CD8-positive, alpha-beta memory T cell (primary cell): ENCODE measurements around the gene PRR12. TPM values are rescaled to one million over a fixed set of nuclear protein-coding genes. Genes with fewer than 3 reads are reported as not detected.
A peak's percentile ranks its signal among the peaks of the same experiment; 100 is the strongest.

Experiments
- CTCF ChIA-PET: fragments of 350-600 bp; sonication (Branson Sonifier 250); formaldehyde crosslinking; loops from one replicate; lab custom pipeline; 2021; ENCODE audit warnings: antibody characterized with exemption; lab: Charles Lee
- POLR2A ChIA-PET: fragments of 350-600 bp; sonication (Branson Sonifier 250); formaldehyde crosslinking; loops from one replicate; lab custom pipeline; 2021; ENCODE audit warnings: antibody characterized with exemption; lab: Charles Lee
- DNase-seq, 5 donors: peaks; one replicate each; pipeline versions ENCODE4 v3.0.0 to v3.0.0-alpha.2; 2020 to 2022; ENCODE audit warnings: mixed read lengths in 1 of 5
- H3K27ac ChIP-seq: one replicate; pipeline ENCODE4 v1.7.0; 2013; ENCODE audit warnings: low read depth, mild to moderate bottlenecking, low read length, moderate library complexity
- H3K27me3 ChIP-seq: 2 replicates; pipeline ENCODE4 v1.7.0; 2013; ENCODE audit warnings: low read length, mild to moderate bottlenecking; ENCODE audit not compliant: insufficient read depth, poor library complexity, severe bottlenecking
- H3K36me3 ChIP-seq: 2 replicates; pipeline ENCODE4 v1.7.0; 2013; ENCODE audit warnings: mild to moderate bottlenecking, low read length, moderate library complexity; ENCODE audit not compliant: insufficient read depth
- H3K4me1 ChIP-seq: 2 replicates; pipeline ENCODE4 v1.7.0; 2013; ENCODE audit warnings: mild to moderate bottlenecking, low read length, moderate library complexity; ENCODE audit not compliant: insufficient read depth
- H3K4me3 ChIP-seq: 2 replicates; pipeline ENCODE4 v1.7.0; 2013; ENCODE audit warnings: mild to moderate bottlenecking, low read length
- H3K9me3 ChIP-seq: 2 replicates; pipeline ENCODE4 v1.7.0; 2013; ENCODE audit warnings: mild to moderate bottlenecking, low read length
- H3K27ac Mint-ChIP-seq, 8 donors: one replicate each; pipeline ENCODE4 v1.8.0; 2020 to 2021; ENCODE audit warnings: mixed read lengths in 8 of 8, mild to moderate bottlenecking in 6 of 8, inconsistent platforms in 3 of 8, moderate library complexity in 3 of 8
- H3K27me3 Mint-ChIP-seq, 2 donors: one replicate each; pipeline ENCODE4 v1.8.0; 2020 to 2021; ENCODE audit warnings: mixed read lengths in 2 of 2, mild to moderate bottlenecking in 1 of 2, moderate library complexity in 1 of 2
- H3K36me3 Mint-ChIP-seq, 3 donors: one replicate each; pipeline ENCODE4 v1.8.0; 2020 to 2021; ENCODE audit warnings: mixed read lengths in 3 of 3, inconsistent platforms in 1 of 3, mild to moderate bottlenecking in 1 of 3
- H3K4me1 Mint-ChIP-seq, 3 donors: one replicate each; pipeline ENCODE4 v1.8.0; 2020 to 2021; ENCODE audit warnings: mixed read lengths in 3 of 3, inconsistent platforms in 1 of 3, mild to moderate bottlenecking in 1 of 3
- H3K4me3 Mint-ChIP-seq, 7 donors: one replicate each; pipeline ENCODE4 v1.8.0; 2020 to 2021; ENCODE audit warnings: mixed read lengths in 7 of 7, mild to moderate bottlenecking in 6 of 7, moderate library complexity in 4 of 7, inconsistent platforms in 2 of 7
- H3K9me3 Mint-ChIP-seq, 5 donors: one replicate each; pipeline ENCODE4 v1.8.0; 2020 to 2022; ENCODE audit warnings: mixed read lengths in 5 of 5, mild to moderate bottlenecking in 3 of 5, moderate library complexity in 2 of 5, inconsistent platforms in 1 of 5
- polyA plus RNA-seq: library from polyadenylated mRNA; unstranded; fragments of 300-500 nt; fragmentation: Illumina TruSeq; gene quantifications from one replicate; pipeline ENCODE4 v1.2.3, GENCODE V29; 2021
- total RNA-seq, 2 experiments: library from RNA; stranded (reverse); gene quantifications; one replicate each; pipeline ENCODE4 v1.2.3, GENCODE V29; 2021

The PRR12 gene
- total and polyA plus RNA-seq, 3 experiments from 2014 or later, result 0.81 to 27.5 (median 25.9) TPM

GRCh38 chr19:49666120-49666444, 75.1 kb downstream of the PRR12 start:
- H3K4me1 Mint-ChIP-seq, result peaks cover 28 to 42% (median 40%) of the 10 kb centered on the region in 3 donors
- ChIA-PET CTCF (interaction anchor here (2.9 to 3.7 kb wide), 2 partner anchors 8 to 25 kb away, joined by 13 to 26 read pairs; partner anchors contain the start of genes RRAS and SCAF1), POLR2A (interaction anchor here (1.2 to 3.9 kb wide), 4 partner anchors 9 to 171 kb away, joined by 3 to 61 read pairs (median 20); partner anchors contain the start of genes PRMT1, RRAS and SCAF1)
- peaks cover 29% of the 10 kb centered on the region for H3K4me1 ChIP-seq
- H3K27ac ChIP-seq, result peak overlapping the region; percentile 77
- no peaks in the 10 kb centered on the region for H3K27me3 Mint-ChIP-seq
- no peaks in the 10 kb centered on the region for H3K9me3 ChIP-seq
- no peaks in the 10 kb centered on the region for H3K27me3 ChIP-seq
- H3K27ac Mint-ChIP-seq, result peak overlapping the region; percentile 74 to 100 (median 98)
- DNase-seq, result no peak
- H3K36me3 ChIP-seq, result peaks cover 16% of the 10 kb centered on the region
- H3K4me3 ChIP-seq, result peak overlapping the region; percentile 99
- peak overlapping the region; percentile 95 to 99 (median 97) for H3K4me3 Mint-ChIP-seq
- no peaks in the 10 kb centered on the region for H3K9me3 Mint-ChIP-seq
- peaks cover 0 to 53% (median 0%) of the 10 kb centered on the region in 3 donors for H3K36me3 Mint-ChIP-seq

GRCh38 chr19:49667473-49667872, 76.5 kb downstream of the PRR12 start:
- Histone ChIP-seq H3K9me3 (no peaks in the 10 kb centered on the region), H3K27ac (peak overlapping the region; percentile 77), H3K4me3 (no peak overlapping the region), H3K36me3 (peaks cover 4% of the 10 kb centered on the region), H3K4me1 (peaks cover 27% of the 10 kb centered on the region), H3K27me3 (no peaks in the 10 kb centered on the region)
- peak overlapping the region in 4 of 8 donors; percentile 17 to 74 (median 62) for H3K27ac Mint-ChIP-seq
- CTCF ChIA-PET, result interaction anchor here (0.8 kb wide), 1 partner anchor 9 kb away, joined by 3 read pairs; no protein-coding TSS in a partner anchor
- H3K9me3 Mint-ChIP-seq, result no peaks in the 10 kb centered on the region
- H3K27me3 Mint-ChIP-seq, result no peaks in the 10 kb centered on the region
- H3K36me3 Mint-ChIP-seq, result peaks cover 0 to 41% (median 0%) of the 10 kb centered on the region in 3 donors
- POLR2A ChIA-PET, result interaction anchor here (0.5 kb wide), 1 partner anchor 223 kb away, joined by 6 read pairs; no protein-coding TSS in a partner anchor
- H3K4me3 Mint-ChIP-seq, result peak overlapping the region in 6 of 7 donors; percentile 47 to 98 (median 88)
- H3K4me1 Mint-ChIP-seq, result peaks cover 34 to 45% (median 44%) of the 10 kb centered on the region in 3 donors
- no peak for DNase-seq

GRCh38 chr19:49669516-49669915, 78.5 kb downstream of the PRR12 start:
- DNase-seq, result no peak
- no peaks in the 10 kb centered on the region for H3K27me3 Mint-ChIP-seq
- H3K4me1 ChIP-seq, result peaks cover 12% of the 10 kb centered on the region
- peak overlapping the region in 1 of 7 donors; percentile 80 for H3K4me3 Mint-ChIP-seq
- no peaks in the 10 kb centered on the region for H3K9me3 Mint-ChIP-seq
- peaks cover 18 to 29% (median 28%) of the 10 kb centered on the region in 3 donors for H3K4me1 Mint-ChIP-seq
- H3K4me3 ChIP-seq, result no peak overlapping the region
- peaks cover 0 to 25% (median 0%) of the 10 kb centered on the region in 3 donors for H3K36me3 Mint-ChIP-seq
- ChIA-PET POLR2A (interaction anchor here (0.7 kb wide), 1 partner anchor 260 kb away, joined by 7 read pairs; the partner anchor contains the start of gene NUP62), CTCF (interaction anchor here (1.5 to 1.6 kb wide), 2 partner anchors 46 to 164 kb away, joined by 3 to 4 read pairs; no protein-coding TSS in a partner anchor)
- no peak overlapping the region for H3K27ac ChIP-seq
- no peaks in the 10 kb centered on the region for H3K27me3 ChIP-seq
- H3K36me3 ChIP-seq, result no peaks in the 10 kb centered on the region
- no peaks in the 10 kb centered on the region for H3K9me3 ChIP-seq
- H3K27ac Mint-ChIP-seq, result peak overlapping the region in 1 of 8 donors; percentile 54

GRCh38 chr19:49672131-49672919, 81.3 kb downstream of the PRR12 start:
- Histone ChIP-seq H3K4me3 (no peak overlapping the region), H3K9me3 (no peaks in the 10 kb centered on the region), H3K36me3 (no peaks in the 10 kb centered on the region), H3K4me1 (peaks cover 11% of the 10 kb centered on the region), H3K27me3 (no peaks in the 10 kb centered on the region), H3K27ac (no peak overlapping the region)
- peak; percentile 55 to 81 (median 67) for DNase-seq
- Mint-ChIP-seq H3K9me3 (no peaks in the 10 kb centered on the region), H3K4me1 (peaks cover 15 to 26% (median 20%) of the 10 kb centered on the region in 3 donors), H3K4me3 (peak overlapping the region in 1 of 7 donors; percentile 52), H3K36me3 (peaks cover 0 to 19% (median 0%) of the 10 kb centered on the region in 3 donors), H3K27me3 (peaks cover 0 to 2% of the 10 kb centered on the region in 2 donors), H3K27ac (peak overlapping the region in 1 of 8 donors; percentile 21)
- POLR2A ChIA-PET, result interaction anchor here (1.4 kb wide), 1 partner anchor 177 kb away, joined by 3 read pairs; no protein-coding TSS in a partner anchor
- CTCF ChIA-PET, result interaction anchor here (0.6 to 4.4 kb wide), 18 partner anchors 7 to 406 kb away, joined by 3 to 26 read pairs (median 4); partner anchors contain the start of genes BCL2L12, IRF3, NOSIP and RRAS

Other genes with a start within 250 kb of the PRR12 start
- not detected for gene TEAD2, start 228.8 kb upstream of the PRR12 start, total RNA-seq
- not detected for gene TEAD2, start 228.8 kb upstream of the PRR12 start, polyA plus RNA-seq
- not detected for gene DKKL1, start 227.3 kb upstream of the PRR12 start, total RNA-seq
- gene DKKL1, start 227.3 kb upstream of the PRR12 start, polyA plus RNA-seq, result not detected
- gene KASH5, start 202.9 kb upstream of the PRR12 start, total RNA-seq, result under 1 TPM in 1 of 2 experiments, not detected in 1; 0.31 TPM
- not detected for gene KASH5, start 202.9 kb upstream of the PRR12 start, polyA plus RNA-seq
- gene PTH2, start 167.7 kb upstream of the PRR12 start, total RNA-seq, result not detected
- gene PTH2, start 167.7 kb upstream of the PRR12 start, polyA plus RNA-seq, result not detected
- gene GFY, start 165.8 kb upstream of the PRR12 start, total RNA-seq, result not detected
- gene GFY, start 165.8 kb upstream of the PRR12 start, polyA plus RNA-seq, result not detected
- under 1 TPM; 0.07 to 0.09 TPM for gene SLC17A7, start 149.7 kb upstream of the PRR12 start, total RNA-seq
- not detected for gene SLC17A7, start 149.7 kb upstream of the PRR12 start, polyA plus RNA-seq
- 100 to 1,000 TPM; 132 to 138 TPM for gene PIH1D1, start 139.4 kb upstream of the PRR12 start, total RNA-seq
- gene PIH1D1, start 139.4 kb upstream of the PRR12 start, polyA plus RNA-seq, result 81.8 TPM
- gene ALDH16A1, start 138.0 kb upstream of the PRR12 start, total RNA-seq, result 10 to 100 TPM; 46.7 to 51.8 TPM
- gene ALDH16A1, start 138.0 kb upstream of the PRR12 start, polyA plus RNA-seq, result 32.5 TPM
- 10 to 100 TPM; 63.9 to 71.5 TPM for gene FLT3LG, start 117.0 kb upstream of the PRR12 start, total RNA-seq
- 148 TPM for gene FLT3LG, start 117.0 kb upstream of the PRR12 start, polyA plus RNA-seq
- gene RPL13A, start 103.6 kb upstream of the PRR12 start, total RNA-seq, result 1,000 to 10,000 TPM; 3,865 to 3,912 TPM
- gene RPL13A, start 103.6 kb upstream of the PRR12 start, polyA plus RNA-seq, result 2,679 TPM
- 1,000 to 10,000 TPM; 2,863 to 2,871 TPM for gene RPS11, start 94.7 kb upstream of the PRR12 start, total RNA-seq
- gene RPS11, start 94.7 kb upstream of the PRR12 start, polyA plus RNA-seq, result 1,959 TPM
- 10 to 100 TPM; 16.2 to 16.3 TPM for gene FCGRT, start 78.5 kb upstream of the PRR12 start, total RNA-seq
- gene FCGRT, start 78.5 kb upstream of the PRR12 start, polyA plus RNA-seq, result 52.4 TPM
- 1 to 10 TPM; 1.4 to 1.7 TPM for gene RCN3, start 63.2 kb upstream of the PRR12 start, total RNA-seq
- 2.1 TPM for gene RCN3, start 63.2 kb upstream of the PRR12 start, polyA plus RNA-seq
- gene NOSIP, start 10.6 kb upstream of the PRR12 start, total RNA-seq, result 10 to 100 TPM; 62.5 to 64.3 TPM
- 414 TPM for gene NOSIP, start 10.6 kb upstream of the PRR12 start, polyA plus RNA-seq
- 1 to 10 TPM; 1.2 TPM for gene PRRG2, start 9.9 kb upstream of the PRR12 start, total RNA-seq
- 0.24 TPM for gene PRRG2, start 9.9 kb upstream of the PRR12 start, polyA plus RNA-seq
- 1 to 10 TPM; 5.3 to 5.8 TPM for gene RRAS, start 49.0 kb downstream of the PRR12 start, total RNA-seq
- 16.0 TPM for gene RRAS, start 49.0 kb downstream of the PRR12 start, polyA plus RNA-seq
- gene SCAF1, start 51.0 kb downstream of the PRR12 start, total RNA-seq, result 10 to 100 TPM; 79.2 to 79.7 TPM
- gene SCAF1, start 51.0 kb downstream of the PRR12 start, polyA plus RNA-seq, result 3.2 TPM
- 100 to 1,000 TPM; 118 to 127 TPM for gene IRF3, start 74.7 kb downstream of the PRR12 start, total RNA-seq
- 81.7 TPM for gene IRF3, start 74.7 kb downstream of the PRR12 start, polyA plus RNA-seq
- 10 to 100 TPM; 68.2 to 70.9 TPM for gene BCL2L12, start 74.8 kb downstream of the PRR12 start, total RNA-seq
- 18.9 TPM for gene BCL2L12, start 74.8 kb downstream of the PRR12 start, polyA plus RNA-seq
- 100 to 1,000 TPM; 529 to 537 TPM for gene PRMT1, start 86.1 kb downstream of the PRR12 start, total RNA-seq
- 135 TPM for gene PRMT1, start 86.1 kb downstream of the PRR12 start, polyA plus RNA-seq
- 1 to 10 TPM; 6.9 to 7.2 TPM for gene ADM5, start 98.4 kb downstream of the PRR12 start, total RNA-seq
- gene ADM5, start 98.4 kb downstream of the PRR12 start, polyA plus RNA-seq, result 0.91 TPM
- gene CPT1C, start 99.9 kb downstream of the PRR12 start, total RNA-seq, result under 1 TPM; 0.66 to 0.84 TPM
- gene CPT1C, start 99.9 kb downstream of the PRR12 start, polyA plus RNA-seq, result not detected
- gene TSKS, start 172.1 kb downstream of the PRR12 start, total RNA-seq, result under 1 TPM; 0.42 to 0.79 TPM
- not detected for gene TSKS, start 172.1 kb downstream of the PRR12 start, polyA plus RNA-seq
- 10 to 100 TPM; 82.5 to 87.7 TPM for gene AP2A1, start 175.8 kb downstream of the PRR12 start, total RNA-seq
- gene AP2A1, start 175.8 kb downstream of the PRR12 start, polyA plus RNA-seq, result 10.1 TPM
- 10 to 100 TPM; 26.1 to 30.1 TPM for gene FUZ, start 222.1 kb downstream of the PRR12 start, total RNA-seq
- 4.5 TPM for gene FUZ, start 222.1 kb downstream of the PRR12 start, polyA plus RNA-seq
- gene MED25, start 227.1 kb downstream of the PRR12 start, total RNA-seq, result 10 to 100 TPM; 42.3 to 47.2 TPM
- 23.7 TPM for gene MED25, start 227.1 kb downstream of the PRR12 start, polyA plus RNA-seq